Upper lobe of left lung (tissue), 6 donors: ENCODE measurements around the gene PTPRM. TPM values are rescaled to one million over a fixed set of nuclear protein-coding genes. Genes with fewer than 3 reads are reported as not detected.
A peak's percentile ranks its signal among the peaks of the same experiment; 100 is the strongest.

Experiments used
- ATAC-seq, 2 donors: fragments of 200-7000 bp; cut with Tn5 transposase; one replicate each; pipeline ENCODE4 v1.9.1; 2022; ENCODE audit warnings: mild to moderate bottlenecking in 2 of 2, moderate library complexity in 2 of 2; ENCODE audit not compliant: low FRiP score in 2 of 2
- DNase-seq, 2 donors: peaks; one replicate each; pipeline ENCODE4 v3.0.0-alpha.2; 2019 to 2020
- H3K27ac ChIP-seq, 4 donors: fragments of 200-600 bp; sonication (generic); one replicate each; pipeline ENCODE4 v1.5.1; 2016 to 2019
- H3K27me3 ChIP-seq, 4 donors: fragments of 200-600 bp; sonication (generic); one replicate each; pipeline ENCODE4 v1.5.1; 2017 to 2019
- H3K36me3 ChIP-seq, 4 donors: fragments of 200-600 bp; sonication (generic); one replicate each; pipeline ENCODE4 v1.5.1; 2016 to 2019
- H3K4me1 ChIP-seq, 4 donors: fragments of 200-600 bp; sonication (generic); one replicate each; pipeline ENCODE4 v1.5.1; 2018 to 2019
- H3K4me3 ChIP-seq, 4 donors: fragments of 200-600 bp; sonication (generic); one replicate each; pipeline ENCODE4 v1.5.1; 2017 to 2019; ENCODE audit warnings: mild to moderate bottlenecking in 2 of 4, moderate library complexity in 1 of 4
- H3K9me3 ChIP-seq, 4 donors: fragments of 200-600 bp; sonication (generic); one replicate each; pipeline ENCODE4 v1.5.1; 2018 to 2019
- CTCF ChIP-seq, 6 experiments: fragments of 450-650 bp in 4 of 6; fragments of 200-600 bp in 2 of 6; sonication (generic) in 2 of 6; IDR thresholded peaks; one replicate each; pipeline ENCODE4 v1.5.1; 2016 to 2019; ENCODE audit warnings: antibody characterized with exemption in 6 of 6
- EP300 ChIP-seq, 4 donors: sonication (generic); formaldehyde crosslinking; IDR thresholded peaks; one replicate each; pipeline ENCODE4 v1.5.1; 2017; ENCODE audit warnings: antibody characterized with exemption in 4 of 4, control low read depth in 2 of 4
- POLR2A ChIP-seq, 4 donors: fragments of 450-650 bp; IDR thresholded peaks; one replicate each; pipeline ENCODE4 v1.5.1; 2016 to 2017; ENCODE audit warnings: antibody characterized with exemption in 4 of 4, mild to moderate bottlenecking in 2 of 4
- POLR2AphosphoS5 ChIP-seq, 2 donors: sonication (generic); formaldehyde crosslinking; IDR thresholded peaks; one replicate each; pipeline ENCODE4 v1.5.1; 2017; ENCODE audit warnings: antibody characterized with exemption in 2 of 2
- WGBS, 2 donors: methylation state at CpG; one replicate each; pipeline ENCODE4 v1.1.5; 2017 to 2018; 5-methylcytosine and 5-hydroxymethylcytosine counted together
- total RNA-seq, 6 donors: library from RNA; depleted of rRNA in 4 of 6; stranded (reverse); fragments of >200 nt in 4 of 6; gene quantifications; one replicate each; pipeline versions ENCODE4 v1.1.0 to v1.2.1, GENCODE V29; 2016 to 2021
- donor health status: DM: no; HTN: no; CAD: no; lungs with moderate emphysema.
- donor health status: DM: no; HTN: yes; CAD: no; lungs with severe emphysema.

The PTPRM gene
- total RNA-seq, 6 donors from 2014 or later, result 82.0 to 201 (median 154) TPM

DNA sequence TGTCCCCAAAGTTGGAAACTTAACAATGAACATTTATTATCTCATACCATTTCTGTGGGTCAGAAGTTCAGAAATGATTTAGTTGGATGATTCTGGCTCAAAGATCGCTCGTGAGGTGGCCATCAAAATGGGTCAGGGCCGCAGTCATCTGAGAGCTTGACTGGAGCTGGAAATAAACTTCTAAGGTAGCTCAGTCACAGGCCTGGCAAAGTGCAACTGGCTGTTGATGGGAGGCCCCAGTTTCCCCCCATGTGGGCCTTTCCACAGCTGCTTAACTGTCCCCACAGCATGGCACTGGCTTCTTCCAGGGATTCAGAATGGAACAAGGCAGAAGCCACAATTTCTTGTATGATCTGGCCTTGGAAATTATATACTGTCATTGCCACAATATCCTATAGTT lies 842.0 kb downstream of the PTPRM start:
- no peak for ATAC-seq
- H3K9me3 ChIP-seq, result peaks cover 9 to 34% (median 15%) of the 10 kb centered on the region in 4 donors
- H3K27ac ChIP-seq, result no peak overlapping the region
- H3K4me1 ChIP-seq, result no peaks in the 10 kb centered on the region
- H3K36me3 ChIP-seq, result peaks cover 0 to 29% (median 20%) of the 10 kb centered on the region in 4 donors
- TF ChIP-seq EP300 (IDR thresholded peaks at IDR 0.05) (no peak), POLR2A (IDR thresholded peaks at IDR 0.05) (no peak), CTCF (IDR thresholded peaks at IDR 0.05) (no peak), POLR2AphosphoS5 (IDR thresholded peaks at IDR 0.05) (no peak)
- no peak for DNase-seq
- WGBS, 2 donors, result 96 to 99% methylated on average over 3 of the region's 3 CpGs
- H3K4me3 ChIP-seq, result no peak overlapping the region
- no peaks in the 10 kb centered on the region for H3K27me3 ChIP-seq

GRCh38 chr18:8411492-8411891 lies 844.4 kb downstream of the PTPRM start:
- no peak for ATAC-seq
- Histone ChIP-seq H3K9me3 (peaks cover 9 to 34% (median 15%) of the 10 kb centered on the region in 4 donors), H3K27ac (no peak overlapping the region), H3K4me3 (no peak overlapping the region), H3K27me3 (no peaks in the 10 kb centered on the region), H3K36me3 (peaks cover 0 to 17% (median 14%) of the 10 kb centered on the region in 4 donors), H3K4me1 (no peaks in the 10 kb centered on the region)
- TF ChIP-seq EP300 (IDR thresholded peaks at IDR 0.05), result no peak
- TF ChIP-seq POLR2AphosphoS5 (IDR thresholded peaks at IDR 0.05), result no peak
- TF ChIP-seq CTCF (IDR thresholded peaks at IDR 0.05), result no peak
- no peak for TF ChIP-seq POLR2A (IDR thresholded peaks at IDR 0.05)
- DNase-seq, result no peak

- H3K36me3 ChIP-seq, result peaks cover 0 to 13% (median 10%) of the 10 kb centered on the region in 4 donors
- ATAC-seq (peak; percentile 20 to 30), DNase-seq (no peak)
- no peak overlapping the region for H3K27ac ChIP-seq
- peaks cover 9 to 34% (median 15%) of the 10 kb centered on the region in 4 donors for H3K9me3 ChIP-seq
- no peaks in the 10 kb centered on the region for H3K4me1 ChIP-seq
- no peaks in the 10 kb centered on the region for H3K27me3 ChIP-seq
- WGBS, 2 donors, result 90 to 98% methylated on average over 7 to 8 of the region's 8 CpGs
- H3K4me3 ChIP-seq, result no peak overlapping the region
- no peak for TF ChIP-seq POLR2A (IDR thresholded peaks at IDR 0.05)
- TF ChIP-seq POLR2AphosphoS5 (IDR thresholded peaks at IDR 0.05), result no peak
- TF ChIP-seq EP300 (IDR thresholded peaks at IDR 0.05), result no peak
- TF ChIP-seq CTCF (IDR thresholded peaks at IDR 0.05), result no peak
Observed at GRCh38 chr18:8412117-8412516, 845.0 kb downstream of the PTPRM start.

- H3K27ac ChIP-seq, result no peak overlapping the region
- H3K9me3 ChIP-seq, result peaks cover 9 to 34% (median 15%) of the 10 kb centered on the region in 4 donors
- TF ChIP-seq EP300 (IDR thresholded peaks at IDR 0.05) (no peak), POLR2AphosphoS5 (IDR thresholded peaks at IDR 0.05) (no peak), POLR2A (IDR thresholded peaks at IDR 0.05) (no peak), CTCF (IDR thresholded peaks at IDR 0.05) (no peak)
- DNase-seq (no peak), ATAC-seq (no peak)
- H3K4me3 ChIP-seq, result no peak overlapping the region
- 86 to 93% methylated on average over 2 of the region's 2 CpGs for WGBS, 2 donors
- peaks cover 0 to 3% (median 0%) of the 10 kb centered on the region in 4 donors for H3K36me3 ChIP-seq
- H3K27me3 ChIP-seq, result no peaks in the 10 kb centered on the region
- no peaks in the 10 kb centered on the region for H3K4me1 ChIP-seq
Observed at GRCh38 chr18:8413189-8413588, 846.1 kb downstream of the PTPRM start.

DNA sequence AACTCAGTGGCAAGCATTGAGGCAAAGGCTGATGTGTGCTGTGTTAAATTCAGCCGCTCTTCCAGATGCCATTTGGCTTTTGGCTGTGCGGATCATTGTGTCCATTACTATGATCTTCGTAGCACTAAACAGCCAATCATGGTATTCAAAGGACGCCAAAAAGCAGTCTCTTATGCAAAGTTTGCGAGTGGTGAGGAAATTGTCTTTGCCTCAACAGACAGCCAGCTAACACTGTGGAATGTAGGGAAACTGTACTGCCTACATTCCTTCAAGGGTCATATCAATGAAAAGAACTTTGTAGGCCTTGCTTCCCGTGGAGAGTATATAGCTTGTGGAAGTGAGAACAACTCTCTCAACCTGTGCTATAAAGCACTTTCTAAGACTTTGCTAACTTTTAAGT lies 846.6 kb downstream of the PTPRM start:
- Histone ChIP-seq H3K4me3 (no peak overlapping the region), H3K4me1 (no peaks in the 10 kb centered on the region), H3K9me3 (peaks cover 9 to 34% (median 15%) of the 10 kb centered on the region in 4 donors), H3K27me3 (no peaks in the 10 kb centered on the region), H3K36me3 (peaks cover 0 to 3% (median 0%) of the 10 kb centered on the region in 4 donors), H3K27ac (no peak overlapping the region)
- DNase-seq (no peak), ATAC-seq (no peak)
- 60 to 84% methylated on average over 6 of the region's 6 CpGs for WGBS, 2 donors
- TF ChIP-seq EP300 (IDR thresholded peaks at IDR 0.05) (no peak), POLR2A (IDR thresholded peaks at IDR 0.05) (no peak), CTCF (IDR thresholded peaks at IDR 0.05) (no peak), POLR2AphosphoS5 (IDR thresholded peaks at IDR 0.05) (no peak)
